SU-DHL-6 (cell line): Measurements from ENCODE around the gene WWOX.

Experiments used
- CTCF ChIP-seq: fragments of 200-600 bp; sonication (generic); IDR thresholded peaks from one replicate; pipeline ENCODE4 v1.5.1; 2017; ENCODE audit warnings: antibody characterized with exemption, mild to moderate bottlenecking, low read length, moderate library complexity; ENCODE audit not compliant: insufficient read depth, poor library complexity, severe bottlenecking
- EZH2phosphoT487 ChIP-seq: fragments of 200-600 bp; sonication (generic), shearing (Covaris generic); conservative IDR thresholded peaks from 2 replicates; pipeline ENCODE4 v1.6.1; 2018; ENCODE audit warnings: mild to moderate bottlenecking, antibody characterized with exemption, low read length, moderate library complexity, mixed read lengths

DNA sequence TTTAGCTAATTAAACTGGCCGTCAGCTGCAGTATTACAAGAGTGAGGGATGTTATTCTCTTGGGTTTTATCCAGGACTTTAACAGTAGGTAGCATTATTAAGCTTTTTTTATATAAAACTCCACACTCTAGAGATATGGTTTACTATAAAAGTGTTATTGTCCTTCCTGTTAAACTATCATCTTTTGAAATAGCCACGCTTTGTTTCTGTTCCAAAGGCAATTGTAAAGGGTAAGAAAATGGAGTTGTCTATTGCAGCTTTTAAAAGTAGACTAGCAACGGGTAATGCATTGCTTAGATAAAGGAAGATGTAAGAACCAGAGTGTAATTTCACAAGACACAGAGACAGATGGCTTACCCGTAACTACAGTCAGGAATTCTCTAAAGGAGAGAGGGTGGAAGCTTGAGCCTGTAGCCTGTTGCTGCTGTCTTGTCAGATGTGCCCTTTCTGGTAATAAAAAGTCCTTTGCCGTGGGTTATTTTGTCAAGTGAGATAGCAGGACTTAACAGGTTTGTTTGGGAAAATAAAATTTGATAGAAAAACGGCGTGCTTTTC lies 56.4 kb downstream of the WWOX start:
- TF ChIP-seq CTCF (no peak), EZH2phosphoT487 (no peak)
